Measurements from ENCODE around the gene PRPH. TPM values are rescaled to one million over a fixed set of nuclear protein-coding genes. Genes with fewer than 3 reads are reported as not detected.
"Not testable (repeated sequence)": the region's sequence is repeated elsewhere in the genome, so short reads cannot be mapped to it uniquely, and the experiment has no call there.

The PRPH gene
- total RNA-seq, 1 experiment from 2014 or later = not detected

DNA sequence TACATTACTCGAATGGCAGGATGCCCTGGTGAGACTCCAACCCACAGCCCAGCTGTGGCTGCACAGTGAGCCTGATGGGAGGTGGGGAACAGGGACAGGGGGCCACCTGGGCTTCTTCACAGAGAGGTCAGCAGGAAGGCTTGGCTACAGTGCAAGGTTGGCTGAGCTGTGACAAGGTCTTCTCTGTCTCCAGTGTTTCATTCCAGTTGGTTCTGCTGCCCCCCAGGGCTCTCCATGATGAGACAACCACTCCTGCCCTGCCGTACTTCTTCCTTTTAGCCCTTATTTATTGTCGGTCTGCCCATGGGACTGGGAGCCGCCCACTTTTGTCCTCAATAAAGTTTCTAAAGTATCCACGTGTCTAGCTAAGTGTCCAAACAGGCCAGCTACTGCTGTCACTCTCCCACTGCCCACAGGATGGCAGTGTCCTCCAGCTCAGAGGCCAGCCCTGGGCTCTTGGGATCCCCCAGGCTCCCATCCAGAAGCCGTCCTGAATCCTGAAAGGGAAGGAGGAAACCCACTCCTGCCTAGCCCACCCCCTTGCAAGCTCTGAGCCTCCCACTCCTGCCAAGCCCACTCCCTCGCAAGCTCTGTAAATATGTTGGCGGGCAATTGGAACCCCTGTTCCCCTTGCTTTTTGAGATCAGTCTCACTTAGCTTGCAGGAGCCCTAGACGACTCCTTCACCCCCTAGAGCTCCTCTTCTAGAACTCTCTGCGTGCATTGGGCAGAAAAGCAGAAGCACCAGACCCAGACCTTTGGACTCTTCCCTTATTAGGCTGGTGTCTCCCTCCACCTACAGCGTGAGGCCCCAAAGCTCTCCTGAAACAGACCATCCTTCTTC is 36.7 kb downstream of the PRPH start:
- intact Hi-C loops (cut with micrococcal nuclease; ENCODE audit: unreplicated experiment) = no loop called here
- Histone ChIP-seq H3K4me1 (ENCODE audit: insufficient read depth, low read length, poor library complexity, severe bottlenecking) (no peaks in the 10 kb centered on the region), H3K36me3 (ENCODE audit: insufficient read depth, low read length, poor library complexity, severe bottlenecking) (peaks cover 38% of the 10 kb centered on the region), H3K9me3 (ENCODE audit: low read depth, low read length, poor library complexity, severe bottlenecking) (no peaks in the 10 kb centered on the region), H3K27ac (ENCODE audit: low read depth, low read length, poor library complexity, severe bottlenecking) (no peak overlapping the region), H3K27me3 (replicated peaks; ENCODE audit: insufficient read depth, low read depth, low read length, poor library complexity) (no peaks in the 10 kb centered on the region), H3K4me3 (ENCODE audit: low read depth, low read length, poor library complexity, severe bottlenecking) (no peak overlapping the region)
- CTCF ChIA-PET = interaction anchor here (0.6 to 1.6 kb wide), 11 partner anchors 9 to 249 kb away, joined by 3 to 13 read pairs (median 5); partner anchors contain the start of gene TROAP
- peak; percentile 78 for DNase-seq (ENCODE audit: low spot score)
- TF ChIP-seq CTCF (conservative IDR thresholded peaks at IDR 0.05; ENCODE audit: low read depth, low read length) (peak; percentile 74), EZH2 (IDR thresholded peaks at IDR 0.05; ENCODE audit: borderline replicate concordance, low read depth, low read length, poor library complexity, severe bottlenecking) (no peak)
- POLR2A ChIA-PET (ENCODE audit: low non-redundant PET) = interaction anchor here (0.6 kb wide), 1 partner anchor 9 kb away, joined by 7 read pairs; no protein-coding TSS in a partner anchor
- no TSS peak for BruUV-seq (replicated peaks)

GRCh38 chr12:49332441-49332861 is 37.5 kb downstream of the PRPH start:
- Histone ChIP-seq H3K9me3 (ENCODE audit: low read depth, low read length, poor library complexity, severe bottlenecking) (no peaks in the 10 kb centered on the region), H3K4me3 (ENCODE audit: low read depth, low read length, poor library complexity, severe bottlenecking) (no peak overlapping the region), H3K36me3 (ENCODE audit: insufficient read depth, low read length, poor library complexity, severe bottlenecking) (peaks cover 29% of the 10 kb centered on the region), H3K4me1 (ENCODE audit: insufficient read depth, low read length, poor library complexity, severe bottlenecking) (peaks cover 2% of the 10 kb centered on the region), H3K27ac (ENCODE audit: low read depth, low read length, poor library complexity, severe bottlenecking) (no peak overlapping the region), H3K27me3 (replicated peaks; ENCODE audit: insufficient read depth, low read depth, low read length, poor library complexity) (no peaks in the 10 kb centered on the region)
- no TSS peak for BruUV-seq (replicated peaks)
- intact Hi-C loops (cut with micrococcal nuclease; ENCODE audit: unreplicated experiment) = no loop called here
- CTCF ChIA-PET = interaction anchor here (0.6 to 1.6 kb wide), 8 partner anchors 15 to 248 kb away, joined by 3 to 13 read pairs (median 7); no protein-coding TSS in a partner anchor
- POLR2A ChIA-PET (ENCODE audit: low non-redundant PET) = no interaction called here
- TF ChIP-seq EZH2 (IDR thresholded peaks at IDR 0.05; ENCODE audit: borderline replicate concordance, low read depth, low read length, poor library complexity, severe bottlenecking) (no peak), CTCF (conservative IDR thresholded peaks at IDR 0.05; ENCODE audit: low read depth, low read length) (no peak)
- DNase-seq (ENCODE audit: low spot score) = no peak

GRCh38 chr12:49332891-49333371 is 38.0 kb downstream of the PRPH start:
- Histone ChIP-seq H3K27ac (ENCODE audit: low read depth, low read length, poor library complexity, severe bottlenecking) (no peak overlapping the region), H3K36me3 (ENCODE audit: insufficient read depth, low read length, poor library complexity, severe bottlenecking) (peaks cover 26% of the 10 kb centered on the region), H3K4me1 (ENCODE audit: insufficient read depth, low read length, poor library complexity, severe bottlenecking) (peaks cover 5% of the 10 kb centered on the region), H3K9me3 (ENCODE audit: low read depth, low read length, poor library complexity, severe bottlenecking) (no peaks in the 10 kb centered on the region), H3K27me3 (replicated peaks; ENCODE audit: insufficient read depth, low read depth, low read length, poor library complexity) (no peaks in the 10 kb centered on the region), H3K4me3 (ENCODE audit: low read depth, low read length, poor library complexity, severe bottlenecking) (no peak overlapping the region)
- POLR2A ChIA-PET (ENCODE audit: low non-redundant PET) = no interaction called here
- intact Hi-C loops (cut with micrococcal nuclease; ENCODE audit: unreplicated experiment) = no loop called here
- CTCF ChIA-PET = interaction anchor here (0.6 to 0.8 kb wide), 3 partner anchors 15 to 271 kb away, joined by 4 to 7 read pairs (median 5); no protein-coding TSS in a partner anchor
- DNase-seq (ENCODE audit: low spot score) = no peak
- no peak for TF ChIP-seq CTCF (conservative IDR thresholded peaks at IDR 0.05; ENCODE audit: low read depth, low read length)
- no peak for TF ChIP-seq EZH2 (IDR thresholded peaks at IDR 0.05; ENCODE audit: borderline replicate concordance, low read depth, low read length, poor library complexity, severe bottlenecking)
- BruUV-seq (replicated peaks) = no TSS peak

DNA sequence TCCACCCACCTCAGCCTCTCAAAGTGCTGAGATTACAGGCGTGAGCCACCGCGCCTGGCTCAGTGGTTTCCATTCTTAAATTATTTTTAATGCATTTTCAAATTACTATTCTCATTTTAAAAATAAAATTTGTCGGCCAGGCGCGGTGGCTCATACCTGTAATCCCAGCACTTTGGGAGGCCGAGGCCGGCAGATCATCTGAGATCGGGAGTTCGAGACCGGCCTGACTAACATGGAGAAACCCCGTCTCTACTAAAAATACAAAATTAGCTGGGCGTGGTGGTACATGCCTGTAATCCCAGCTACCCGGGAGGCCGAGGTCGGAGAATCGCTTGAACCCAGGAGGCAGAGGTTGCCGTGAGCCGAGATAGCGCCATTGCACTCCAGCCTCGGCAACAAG is 38.8 kb downstream of the PRPH start:
- H3K4me3 ChIP-seq (ENCODE audit: low read depth, low read length, poor library complexity, severe bottlenecking); H3K4me1 ChIP-seq (ENCODE audit: insufficient read depth, low read length, poor library complexity, severe bottlenecking); DNase-seq (ENCODE audit: low spot score); H3K9me3 ChIP-seq (ENCODE audit: low read depth, low read length, poor library complexity, severe bottlenecking); CTCF ChIA-PET; H3K27me3 ChIP-seq (replicated peaks; ENCODE audit: insufficient read depth, low read depth, low read length, poor library complexity); BruUV-seq (replicated peaks); intact Hi-C loops (cut with micrococcal nuclease; ENCODE audit: unreplicated experiment); H3K27ac ChIP-seq (ENCODE audit: low read depth, low read length, poor library complexity, severe bottlenecking); POLR2A ChIA-PET (ENCODE audit: low non-redundant PET): not testable (repeated sequence)
- peaks cover 24% of the 10 kb centered on the region for H3K36me3 ChIP-seq (ENCODE audit: insufficient read depth, low read length, poor library complexity, severe bottlenecking)

Measured in A673 (cell line).